Panc1 (cell line): ENCODE results near the gene MTHFD1. TPM values are rescaled to one million over a fixed set of nuclear protein-coding genes. Genes with fewer than 3 reads are reported as not detected.

Experiments
- ATAC-seq: fragments of 200-7000 bp; cut with Tn5 transposase; 2 replicates; pipeline ENCODE4 v1.9.1; 2020; ENCODE audit warnings: mild to moderate bottlenecking, moderate library complexity
- BruUV-seq: library from RNA; stranded (reverse); fragments of 400-500 nt; replicated peaks from 2 replicates; lab custom pipeline; 2021; lab: Mats Ljungman, UMichigan
- CTCF ChIA-PET: fragments of 300-600 bp; sonication (Branson Sonifier 250); formaldehyde crosslinking; loops from one replicate; lab custom pipeline; 2022; ENCODE audit warnings: antibody characterized with exemption; lab: Charles Lee
- POLR2A ChIA-PET: fragments of 300-600 bp; sonication (Branson Sonifier 250); formaldehyde crosslinking; loops from one replicate; lab custom pipeline; 2022; ENCODE audit warnings: antibody characterized with exemption; lab: Charles Lee
- DNase-seq: peaks from one replicate; pipeline ENCODE4 v3.0.0-alpha.2; 2010; ENCODE audit warnings: low read depth, low spot score
- H3K27ac ChIP-seq: 2 replicates; pipeline ENCODE4 v1.5.1; 2011; ENCODE audit warnings: mild to moderate bottlenecking, low read length, inconsistent platforms
- H3K27me3 ChIP-seq: fragments of 200-500 bp; sonication (Bioruptor generic); 2 replicates; pipeline ENCODE4 v1.6.0; 2014; ENCODE audit warnings: low read length, inconsistent platforms; ENCODE audit not compliant: control insufficient read depth, insufficient read depth
- H3K36me3 ChIP-seq: fragments of 200-500 bp; sonication (Bioruptor generic); 2 replicates; pipeline ENCODE4 v1.5.1; 2014; ENCODE audit warnings: inconsistent platforms, mild to moderate bottlenecking, low read length, moderate library complexity; ENCODE audit not compliant: control insufficient read depth, insufficient read depth
- H3K4me1 ChIP-seq: 2 replicates; pipeline ENCODE4 v1.5.1; 2011; ENCODE audit warnings: inconsistent platforms, mild to moderate bottlenecking, low read length, moderate library complexity; ENCODE audit not compliant: control insufficient read depth, insufficient read depth
- H3K4me3 ChIP-seq, 2 experiments: 2 replicates each; pipeline ENCODE4 v1.5.1; 2011 to 2012; ENCODE audit warnings: low read depth in 2 of 2, low read length in 2 of 2, mild to moderate bottlenecking in 2 of 2, inconsistent platforms in 1 of 2, moderate library complexity in 1 of 2
- H3K9me3 ChIP-seq: fragments of 200-500 bp; sonication (Bioruptor generic); 2 replicates; pipeline ENCODE4 v1.5.1; 2014; ENCODE audit warnings: low read depth, mild to moderate bottlenecking, inconsistent platforms, low read length, moderate library complexity; ENCODE audit not compliant: control insufficient read depth, insufficient read depth
- POLR2AphosphoS5 ChIP-seq: IDR thresholded peaks from 2 replicates; pipeline ENCODE4 v1.6.1; 2012; ENCODE audit warnings: mild to moderate bottlenecking, low read depth, low read length, moderate library complexity
- SIN3A ChIP-seq: IDR thresholded peaks from 2 replicates; pipeline ENCODE4 v1.6.1; 2012; ENCODE audit warnings: low read depth, mild to moderate bottlenecking, low read length, moderate library complexity, borderline replicate concordance; ENCODE audit not compliant: insufficient read depth
- TCF7L2 ChIP-seq: IDR thresholded peaks from 2 replicates; pipeline ENCODE4 v1.6.1; 2011; ENCODE audit warnings: mild to moderate bottlenecking, low read depth, low read length, inconsistent platforms
- in situ Hi-C: cut with HindIII; loops from 2 replicates; pipeline ENCODE4 v1.10.0; 2016; ENCODE audit warnings: low sequenced_read_pairs, low pct_unique_long_range_greater_than_20kb
- intact Hi-C: fragments of 100-400 bp; cut with micrococcal nuclease; formaldehyde crosslinking; loops from one replicate; pipeline ENCODE4 v1.10.0; 2022; ENCODE audit not compliant: unreplicated experiment
- total RNA-seq: library from RNA; stranded (reverse); gene quantifications from one replicate; pipeline ENCODE4 v1.2.1, GENCODE V29; 2021; ENCODE audit not compliant: unreplicated experiment
- TF ChIP-seq, protein P1 (sequence below): fragments of 450-650 bp; IDR thresholded peaks from 2 replicates; pipeline ENCODE4 v1.5.1; 2017; ENCODE audit warnings: mild to moderate bottlenecking
- TF ChIP-seq, protein P2 (sequence below), 2 experiments: IDR thresholded peaks; 2 replicates each; pipeline ENCODE4 v1.6.1; 2011 to 2012; ENCODE audit warnings: low read depth in 2 of 2, control low read depth in 1 of 2, low read length in 1 of 2, mild to moderate bottlenecking in 1 of 2, moderate library complexity in 1 of 2; ENCODE audit not compliant: insufficient read depth in 1 of 2

MTHFD1 gene
- total RNA-seq, 1 experiment from 2014 or later = 141 TPM

DNA sequence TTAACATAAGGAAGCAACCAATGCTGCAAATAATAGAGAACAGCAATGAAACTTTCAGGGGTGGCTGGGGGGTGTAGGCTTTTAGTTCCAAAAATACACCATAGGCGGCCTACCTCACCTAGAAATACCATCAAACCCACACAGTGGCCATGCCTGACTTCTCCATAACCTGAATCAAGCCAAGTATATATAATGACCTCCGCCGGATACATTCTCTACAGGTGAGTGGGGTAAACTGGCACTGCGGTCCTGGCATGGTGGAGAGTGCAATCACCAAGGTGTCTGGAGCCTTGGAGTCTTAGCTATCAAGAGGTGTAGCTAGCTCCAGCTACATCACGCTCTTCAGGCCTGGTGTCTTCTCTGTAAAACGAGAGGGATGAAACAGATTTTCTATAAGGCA is 114.3 kb downstream of the MTHFD1 start:
- POLR2A ChIA-PET = interaction anchor here (0.6 kb wide), 1 partner anchor 1034 kb away, joined by 3 read pairs; no protein-coding TSS in a partner anchor
- Histone ChIP-seq H3K4me3 (peak overlapping the region; percentile 83 to 94), H3K36me3 (peaks cover 9% of the 10 kb centered on the region; the same call in 1 of the 2 replicates), H3K27ac (peak overlapping the region; percentile 94), H3K9me3 (no peaks in the 10 kb centered on the region), H3K4me1 (peaks cover 24% of the 10 kb centered on the region), H3K27me3 (no peaks in the 10 kb centered on the region)
- no peak for ATAC-seq
- no peak for DNase-seq
- in situ Hi-C loops (no loop called here), intact Hi-C loops (no loop called here)
- CTCF ChIA-PET = no interaction called here
- TF ChIP-seq, protein P1, sequence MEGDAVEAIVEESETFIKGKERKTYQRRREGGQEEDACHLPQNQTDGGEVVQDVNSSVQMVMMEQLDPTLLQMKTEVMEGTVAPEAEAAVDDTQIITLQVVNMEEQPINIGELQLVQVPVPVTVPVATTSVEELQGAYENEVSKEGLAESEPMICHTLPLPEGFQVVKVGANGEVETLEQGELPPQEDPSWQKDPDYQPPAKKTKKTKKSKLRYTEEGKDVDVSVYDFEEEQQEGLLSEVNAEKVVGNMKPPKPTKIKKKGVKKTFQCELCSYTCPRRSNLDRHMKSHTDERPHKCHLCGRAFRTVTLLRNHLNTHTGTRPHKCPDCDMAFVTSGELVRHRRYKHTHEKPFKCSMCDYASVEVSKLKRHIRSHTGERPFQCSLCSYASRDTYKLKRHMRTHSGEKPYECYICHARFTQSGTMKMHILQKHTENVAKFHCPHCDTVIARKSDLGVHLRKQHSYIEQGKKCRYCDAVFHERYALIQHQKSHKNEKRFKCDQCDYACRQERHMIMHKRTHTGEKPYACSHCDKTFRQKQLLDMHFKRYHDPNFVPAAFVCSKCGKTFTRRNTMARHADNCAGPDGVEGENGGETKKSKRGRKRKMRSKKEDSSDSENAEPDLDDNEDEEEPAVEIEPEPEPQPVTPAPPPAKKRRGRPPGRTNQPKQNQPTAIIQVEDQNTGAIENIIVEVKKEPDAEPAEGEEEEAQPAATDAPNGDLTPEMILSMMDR = no peak
- TF ChIP-seq TCF7L2 (no peak), POLR2AphosphoS5 (no peak), SIN3A (no peak)
- TF ChIP-seq, protein P2, sequence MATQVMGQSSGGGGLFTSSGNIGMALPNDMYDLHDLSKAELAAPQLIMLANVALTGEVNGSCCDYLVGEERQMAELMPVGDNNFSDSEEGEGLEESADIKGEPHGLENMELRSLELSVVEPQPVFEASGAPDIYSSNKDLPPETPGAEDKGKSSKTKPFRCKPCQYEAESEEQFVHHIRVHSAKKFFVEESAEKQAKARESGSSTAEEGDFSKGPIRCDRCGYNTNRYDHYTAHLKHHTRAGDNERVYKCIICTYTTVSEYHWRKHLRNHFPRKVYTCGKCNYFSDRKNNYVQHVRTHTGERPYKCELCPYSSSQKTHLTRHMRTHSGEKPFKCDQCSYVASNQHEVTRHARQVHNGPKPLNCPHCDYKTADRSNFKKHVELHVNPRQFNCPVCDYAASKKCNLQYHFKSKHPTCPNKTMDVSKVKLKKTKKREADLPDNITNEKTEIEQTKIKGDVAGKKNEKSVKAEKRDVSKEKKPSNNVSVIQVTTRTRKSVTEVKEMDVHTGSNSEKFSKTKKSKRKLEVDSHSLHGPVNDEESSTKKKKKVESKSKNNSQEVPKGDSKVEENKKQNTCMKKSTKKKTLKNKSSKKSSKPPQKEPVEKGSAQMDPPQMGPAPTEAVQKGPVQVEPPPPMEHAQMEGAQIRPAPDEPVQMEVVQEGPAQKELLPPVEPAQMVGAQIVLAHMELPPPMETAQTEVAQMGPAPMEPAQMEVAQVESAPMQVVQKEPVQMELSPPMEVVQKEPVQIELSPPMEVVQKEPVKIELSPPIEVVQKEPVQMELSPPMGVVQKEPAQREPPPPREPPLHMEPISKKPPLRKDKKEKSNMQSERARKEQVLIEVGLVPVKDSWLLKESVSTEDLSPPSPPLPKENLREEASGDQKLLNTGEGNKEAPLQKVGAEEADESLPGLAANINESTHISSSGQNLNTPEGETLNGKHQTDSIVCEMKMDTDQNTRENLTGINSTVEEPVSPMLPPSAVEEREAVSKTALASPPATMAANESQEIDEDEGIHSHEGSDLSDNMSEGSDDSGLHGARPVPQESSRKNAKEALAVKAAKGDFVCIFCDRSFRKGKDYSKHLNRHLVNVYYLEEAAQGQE (IDR thresholded peaks at IDR 0.05; ENCODE audit: insufficient read depth in 1 of 2, low read depth in 2 of 2, low read length in 1 of 2) = no peak
- no TSS peak for BruUV-seq

DNA sequence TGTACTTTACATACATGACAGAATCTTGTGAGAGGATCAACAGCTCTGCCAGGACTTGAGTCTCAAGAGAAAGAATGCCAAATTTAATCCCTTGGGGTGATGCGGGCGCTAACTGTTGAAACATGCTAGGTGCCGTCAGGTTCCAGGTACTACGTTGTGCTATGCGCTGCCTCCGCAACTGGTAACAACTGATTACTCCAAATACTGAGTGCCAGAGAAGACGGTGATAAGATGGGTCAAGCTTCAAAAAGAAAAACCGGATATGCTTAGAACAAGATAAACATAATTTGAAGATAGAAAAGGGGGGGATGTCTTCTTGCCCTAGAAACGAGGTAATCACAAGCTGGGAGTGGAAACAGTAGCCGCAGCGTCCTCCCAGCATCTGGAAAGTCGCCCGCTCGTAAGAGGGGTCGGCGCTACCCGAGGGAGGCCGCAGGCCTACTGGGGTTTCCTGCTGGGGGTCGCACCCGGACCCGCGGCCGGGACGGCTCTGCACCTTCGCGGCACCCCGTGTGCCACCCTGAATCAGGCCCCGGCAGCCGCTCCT is 114.8 kb downstream of the MTHFD1 start:
- in situ Hi-C loops (no loop called here), intact Hi-C loops (no loop called here)
- CTCF ChIA-PET = no interaction called here
- Histone ChIP-seq H3K4me1 (peaks cover 29% of the 10 kb centered on the region), H3K9me3 (no peaks in the 10 kb centered on the region), H3K27me3 (no peaks in the 10 kb centered on the region), H3K36me3 (peaks cover 9% of the 10 kb centered on the region; the same call in 1 of the 2 replicates), H3K4me3 (peak overlapping the region; percentile 83 to 94), H3K27ac (peak overlapping the region; percentile 94)
- DNase-seq (no peak), ATAC-seq (no peak; the same call in 1 of the 2 replicates)
- POLR2A ChIA-PET = interaction anchor here (0.6 to 0.7 kb wide), 3 partner anchors 16 to 1035 kb away, joined by 3 to 14 read pairs (median 9); no protein-coding TSS in a partner anchor
- no TSS peak for BruUV-seq
- TF ChIP-seq, protein P1 = no peak
- TF ChIP-seq TCF7L2 (no peak), POLR2AphosphoS5 (no peak), SIN3A (no peak)
- TF ChIP-seq, protein P2 (IDR thresholded peaks at IDR 0.05; ENCODE audit: insufficient read depth in 1 of 2, low read depth in 2 of 2, low read length in 1 of 2) = no peak
